Measurements from ENCODE around the gene ARVCF. TPM values are rescaled to one million over a fixed set of nuclear protein-coding genes. Genes with fewer than 3 reads are reported as not detected.

Gene ARVCF
- total and polyA plus RNA-seq, 9 of the 15 experiments (the other 6 are each of a cell fraction or from before 2014, with no cell fraction given), result 0.03 to 97.4 (median 15.6) TPM

- 0 out of 2 replicates have a peak, but pooled peaks have one; percentile 43 for TF ChIP-seq E2F1 (CRISPR knock-in tag; IDR thresholded peaks at IDR 0.05)
- peak; percentile 81 for TF ChIP-seq RBM39 (optimal IDR thresholded peaks at IDR 0.05; ENCODE audit: low read depth, low read length)
- TF ChIP-seq NCOA4 (IDR thresholded peaks at IDR 0.05; ENCODE audit: partially characterized antibody), result no peak
- TF ChIP-seq EP300 (IDR thresholded peaks at IDR 0.05; ENCODE audit: low read length), result 0 out of 2 replicates have a peak, but pooled peaks have one; percentile 14
- peak; percentile 73 to 85 (median 81) for TF ChIP-seq CTCF (IDR thresholded peaks at IDR 0.05 in 2 of 3, conservative IDR thresholded peaks at IDR 0.05 in 1 of 3; ENCODE audit: insufficient read depth in 2 of 3, low read depth in 1 of 3, low read length in 3 of 3)
- TF ChIP-seq ARID3B (CRISPR knock-in tag; IDR thresholded peaks at IDR 0.05; ENCODE audit: borderline replicate concordance), result peak; percentile 72; the same call in 1 of the 2 replicates
- no peak for TF ChIP-seq ZNF197 (CRISPR knock-in tag; IDR thresholded peaks at IDR 0.05; ENCODE audit: low read depth)
- no peak for TF ChIP-seq IRF1 (CRISPR knock-in tag; IDR thresholded peaks at IDR 0.05; ENCODE audit: borderline replicate concordance)
- no peak for TF ChIP-seq EZH2 (IDR thresholded peaks at IDR 0.05; ENCODE audit: borderline replicate concordance, low read depth, low read length)
- TF ChIP-seq PBX2 (CRISPR knock-in tag; IDR thresholded peaks at IDR 0.05; ENCODE audit: low read depth), result no peak
- TF ChIP-seq PBX2 (tag; conservative IDR thresholded peaks at IDR 0.05; ENCODE audit: low read depth), result peak; percentile 66
Observed at GRCh38 chr22:20027966-20028854, 11.6 kb upstream of the ARVCF start (continued).

Data from K562 (cell line).